Hematopoietic multipotent progenitor cell treated with erythropoietin and hydrocortisone succinate and interleukin-3 and kit ligand, for 4 days (in vitro differentiated cells): ENCODE results near the gene RHOH.

Experiments used
- DNase-seq: peaks from one replicate; pipeline ENCODE4 v3.0.0-alpha.2; 2015

Gene RHOH

GRCh38 chr4:40240040-40240653, 43.3 kb downstream of the RHOH start:
- DNase-seq = no peak

GRCh38 chr4:40241026-40241425, 44.2 kb downstream of the RHOH start:
- DNase-seq = no peak

GRCh38 chr4:40241941-40242340, 45.1 kb downstream of the RHOH start:
- no peak for DNase-seq

GRCh38 chr4:40243386-40243948, 46.6 kb downstream of the RHOH start:
- no peak for DNase-seq

- DNase-seq = no peak
Measured at GRCh38 chr4:40244606-40245005, 47.8 kb downstream of the RHOH start.

GRCh38 chr4:40245550-40245949, 48.7 kb downstream of the RHOH start:
- no peak for DNase-seq

- DNase-seq = no peak
Measured at GRCh38 chr4:40246011-40246900, 49.4 kb downstream of the RHOH start.

- no peak for DNase-seq
Measured at GRCh38 chr4:40246938-40247337, 50.1 kb downstream of the RHOH start.

GRCh38 chr4:40247350-40247749, 50.5 kb downstream of the RHOH start:
- peak; percentile 68 for DNase-seq

GRCh38 chr4:40251366-40251765, 54.5 kb downstream of the RHOH start:
- no peak for DNase-seq

- no peak for DNase-seq
Measured at GRCh38 chr4:40253906-40254305, 57.1 kb downstream of the RHOH start.

- no peak for DNase-seq
Measured at GRCh38 chr4:40254608-40255392, 58.0 kb downstream of the RHOH start.

- DNase-seq = no peak
Measured at GRCh38 chr4:40255393-40256281, 58.8 kb downstream of the RHOH start.

- no peak for DNase-seq
Measured at GRCh38 chr4:40256329-40256728, 59.5 kb downstream of the RHOH start.

- no peak for DNase-seq
Measured at GRCh38 chr4:40256817-40257216, 60.0 kb downstream of the RHOH start.

- peak; percentile 37 for DNase-seq
Measured at GRCh38 chr4:40258627-40259026, 61.8 kb downstream of the RHOH start.

- DNase-seq = no peak
Measured at GRCh38 chr4:40261231-40262076, 64.6 kb downstream of the RHOH start.

GRCh38 chr4:40262077-40262528, 65.3 kb downstream of the RHOH start:
- no peak for DNase-seq

- DNase-seq = no peak
Measured at GRCh38 chr4:40262861-40263260, 66.0 kb downstream of the RHOH start.

GRCh38 chr4:40264497-40264896, 67.7 kb downstream of the RHOH start:
- no peak for DNase-seq
